HFF-Myc (cell line): Measurements from ENCODE around the gene PLLP.

Experiments used
- DNase-seq: peaks from one replicate; pipeline ENCODE4 v3.0.0-alpha.2; 2011; ENCODE audit warnings: low read depth; ENCODE audit errors: extremely low read depth
- H3K4me3 ChIP-seq: replicated peaks from 2 replicates; pipeline ENCODE4 v1.5.1; 2011; ENCODE audit warnings: low read depth, mild to moderate bottlenecking, control low read depth, low read length
- CTCF ChIP-seq: IDR thresholded peaks from 2 replicates; pipeline ENCODE4 v1.5.1; 2012; ENCODE audit warnings: mild to moderate bottlenecking, low read depth, low read length, control low read depth; ENCODE audit errors: missing control alignments

The PLLP gene

GRCh38 chr16:57319646-57320045 lies 35.2 kb upstream of the PLLP start:
- TF ChIP-seq CTCF = no peak
- no peak for DNase-seq
- H3K4me3 ChIP-seq = no peak overlapping the region

GRCh38 chr16:57318240-57318970 lies 33.9 kb upstream of the PLLP start:
- no peak for DNase-seq
- H3K4me3 ChIP-seq = no peak overlapping the region
- no peak for TF ChIP-seq CTCF

- TF ChIP-seq CTCF = no peak
- H3K4me3 ChIP-seq = no peak overlapping the region
- DNase-seq = peak; percentile 43
These were observed 32.0 kb upstream of the PLLP start for GRCh38 chr16:57316390-57317017.

DNA sequence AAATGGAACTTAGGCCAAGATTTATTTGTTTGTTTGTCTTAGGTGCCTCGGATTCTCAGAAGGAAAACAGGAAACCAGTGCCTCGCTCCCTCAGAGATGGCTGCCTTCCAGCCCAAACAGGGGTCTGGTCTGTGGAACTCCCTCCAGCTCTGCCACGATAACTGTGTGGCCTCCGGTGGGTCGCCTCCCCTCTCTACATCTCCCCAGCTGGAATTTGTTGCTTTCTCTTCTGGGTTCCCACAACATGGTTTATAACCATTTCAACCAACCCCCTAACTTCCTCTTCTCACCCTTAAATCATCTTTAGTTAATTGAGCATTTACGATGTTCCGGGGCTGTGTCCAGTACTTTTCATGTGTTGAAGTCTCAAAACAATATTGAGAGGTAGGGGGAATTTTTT lies 30.9 kb upstream of the PLLP start:
- H3K4me3 ChIP-seq = no peak overlapping the region
- DNase-seq = no peak
- no peak for TF ChIP-seq CTCF

GRCh38 chr16:57314161-57314785 lies 29.8 kb upstream of the PLLP start:
- DNase-seq = no peak
- no peak for TF ChIP-seq CTCF
- no peak overlapping the region for H3K4me3 ChIP-seq

DNA sequence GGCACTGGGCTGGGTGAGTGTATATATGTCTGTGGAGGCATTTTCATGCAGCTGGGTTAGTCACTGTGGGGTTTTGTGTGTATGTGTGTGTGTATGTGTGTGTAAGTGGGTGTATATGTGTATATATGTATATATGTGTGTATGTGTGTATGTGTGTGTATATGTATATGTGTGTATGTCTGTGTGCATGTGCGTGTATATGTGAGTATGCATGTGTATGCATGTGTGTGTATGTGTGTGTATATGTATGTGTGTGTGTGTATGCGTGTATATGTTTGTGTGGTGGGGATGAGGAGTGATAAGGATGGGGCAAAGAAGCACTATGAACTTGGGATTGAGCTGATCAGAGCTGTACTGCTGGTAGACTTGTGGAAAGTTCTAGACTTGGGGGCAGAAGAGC lies 29.0 kb upstream of the PLLP start:
- DNase-seq = no peak
- no peak overlapping the region for H3K4me3 ChIP-seq
- TF ChIP-seq CTCF = no peak
